AG09319 (cell line): Measurements from ENCODE around the gene TMOD1.
"Not testable (repeated sequence)": the region's sequence is repeated elsewhere in the genome, so short reads cannot be mapped to it uniquely, and the experiment has no call there.

Experiments used
- DNase-seq: peaks from one replicate; pipeline ENCODE4 v3.0.0-alpha.2; 2010; ENCODE audit warnings: low read depth; ENCODE audit errors: extremely low read depth
- CTCF ChIP-seq: IDR thresholded peaks from 2 replicates; pipeline ENCODE4 v1.5.1; 2011; ENCODE audit warnings: low read depth, mild to moderate bottlenecking, inconsistent platforms, low read length, moderate library complexity

TMOD1 gene

GRCh38 chr9:97578846-97579245 lies 77.4 kb downstream of the TMOD1 start:
- DNase-seq, result no peak
- TF ChIP-seq CTCF, result no peak

GRCh38 chr9:97579914-97580313 lies 78.4 kb downstream of the TMOD1 start:
- no peak for TF ChIP-seq CTCF
- no peak for DNase-seq

- DNase-seq, result not testable (repeated sequence)
These were observed 80.1 kb downstream of the TMOD1 start for GRCh38 chr9:97581590-97581989.

GRCh38 chr9:97584778-97585177 lies 83.3 kb downstream of the TMOD1 start:
- not testable (repeated sequence) for DNase-seq

- DNase-seq, result not testable (repeated sequence)
These were observed 85.4 kb downstream of the TMOD1 start for GRCh38 chr9:97586909-97587308.

GRCh38 chr9:97591535-97591934 lies 90.1 kb downstream of the TMOD1 start:
- no peak for TF ChIP-seq CTCF
- DNase-seq, result no peak

GRCh38 chr9:97592126-97592525 lies 90.7 kb downstream of the TMOD1 start:
- DNase-seq, result no peak
- no peak for TF ChIP-seq CTCF

- no peak for TF ChIP-seq CTCF
- DNase-seq, result no peak
These were observed 92.5 kb downstream of the TMOD1 start for GRCh38 chr9:97593960-97594359.

- TF ChIP-seq CTCF, result no peak
- no peak for DNase-seq
These were observed 93.0 kb downstream of the TMOD1 start for GRCh38 chr9:97594381-97594921.
